Measurements from ENCODE around the gene PDE6B. TPM values are rescaled to one million over a fixed set of nuclear protein-coding genes. Genes with fewer than 3 reads are reported as not detected.
"Not testable (repeated sequence)": the region's sequence is repeated elsewhere in the genome, so short reads cannot be mapped to it uniquely, and the experiment has no call there.

The PDE6B gene
- total RNA-seq, 4 donors from 2014 or later = 0.60 to 2.5 (median 0.95) TPM; not detected in 1

GRCh38 chr4:634599-634985 lies 9.2 kb downstream of the PDE6B start:
- no peaks in the 10 kb centered on the region for H3K36me3 ChIP-seq
- no peaks in the 10 kb centered on the region for H3K9me3 ChIP-seq
- DNase-seq = no peak
- H3K27ac ChIP-seq = no peak overlapping the region
- intact Hi-C loops (cut with DNase I; ENCODE audit: low total_unique reads) = no loop called here
- WGBS, 2 donors (ENCODE audit: low coverage in 1 of 2) = 68 to 100% methylated on average over 2 to 23 of the region's 23 CpGs
- H3K4me1 ChIP-seq = no peaks in the 10 kb centered on the region
- in situ Hi-C loops (cut with MboI; ENCODE audit: low pct_ligation_motif_present in 1 of 4, low pct_unique_long_range_greater_than_20kb in 1 of 4, low sequenced_read_pairs in 3 of 4) = no loop called here
- H3K4me3 ChIP-seq = no peak overlapping the region
- peaks cover 6% of the 10 kb centered on the region for H3K27me3 ChIP-seq
- no peak for TF ChIP-seq EP300 (IDR thresholded peaks at IDR 0.05; ENCODE audit: low read depth)
- no peak for TF ChIP-seq POLR2AphosphoS5 (IDR thresholded peaks at IDR 0.05)

- H3K9me3 ChIP-seq; H3K4me3 ChIP-seq; H3K27ac ChIP-seq; H3K4me1 ChIP-seq; in situ Hi-C loops (cut with MboI; ENCODE audit: low pct_ligation_motif_present in 1 of 4, low pct_unique_long_range_greater_than_20kb in 1 of 4, low sequenced_read_pairs in 3 of 4); intact Hi-C loops (cut with DNase I; ENCODE audit: low total_unique reads); DNase-seq; H3K36me3 ChIP-seq; H3K27me3 ChIP-seq: not testable (repeated sequence)
- 87 to 100% methylated on average over 1 to 33 of the region's 46 CpGs for WGBS, 2 donors (ENCODE audit: low coverage in 1 of 2)
These were observed 9.9 kb downstream of the PDE6B start for GRCh38 chr4:635066-635835.

- WGBS, 2 donors (ENCODE audit: low coverage in 1 of 2) = 81 to 86% methylated on average over 4 to 22 of the region's 22 CpGs
- H3K4me1 ChIP-seq = no peaks in the 10 kb centered on the region
- TF ChIP-seq POLR2A (IDR thresholded peaks at IDR 0.05) (no peak), POLR2AphosphoS5 (IDR thresholded peaks at IDR 0.05) (no peak), EP300 (IDR thresholded peaks at IDR 0.05; ENCODE audit: low read depth) (no peak), CTCF (IDR thresholded peaks at IDR 0.05) (no peak)
- in situ Hi-C loops (cut with MboI; ENCODE audit: low pct_ligation_motif_present in 1 of 4, low pct_unique_long_range_greater_than_20kb in 1 of 4, low sequenced_read_pairs in 3 of 4) = no loop called here
- H3K4me3 ChIP-seq = no peak overlapping the region
- peaks cover 6% of the 10 kb centered on the region for H3K27me3 ChIP-seq
- DNase-seq = no peak
- intact Hi-C loops (cut with DNase I; ENCODE audit: low total_unique reads) = no loop called here
- no peak overlapping the region for H3K27ac ChIP-seq
- H3K36me3 ChIP-seq = no peaks in the 10 kb centered on the region
- H3K9me3 ChIP-seq = no peaks in the 10 kb centered on the region
These were observed 10.7 kb downstream of the PDE6B start for GRCh38 chr4:635851-636627.

GRCh38 chr4:636628-637159 lies 11.3 kb downstream of the PDE6B start:
- intact Hi-C loops (cut with DNase I; ENCODE audit: low total_unique reads) (no loop called here), in situ Hi-C loops (cut with MboI; ENCODE audit: low pct_ligation_motif_present in 1 of 4, low pct_unique_long_range_greater_than_20kb in 1 of 4, low sequenced_read_pairs in 3 of 4) (no loop called here)
- DNase-seq = no peak
- H3K27me3 ChIP-seq = peaks cover 12% of the 10 kb centered on the region
- 67 to 75% methylated on average over 2 to 11 of the region's 13 CpGs for WGBS, 2 donors (ENCODE audit: low coverage in 1 of 2)
- TF ChIP-seq EP300 (IDR thresholded peaks at IDR 0.05; ENCODE audit: low read depth) = no peak
- no peak for TF ChIP-seq CTCF (IDR thresholded peaks at IDR 0.05)
- TF ChIP-seq POLR2A (IDR thresholded peaks at IDR 0.05) = no peak
- TF ChIP-seq POLR2AphosphoS5 (IDR thresholded peaks at IDR 0.05) = no peak
- H3K36me3 ChIP-seq = no peaks in the 10 kb centered on the region
- no peaks in the 10 kb centered on the region for H3K9me3 ChIP-seq
- no peaks in the 10 kb centered on the region for H3K4me1 ChIP-seq
- no peak overlapping the region for H3K27ac ChIP-seq
- no peak overlapping the region for H3K4me3 ChIP-seq
